Measurements from ENCODE around the gene PRPF8.

DNA sequence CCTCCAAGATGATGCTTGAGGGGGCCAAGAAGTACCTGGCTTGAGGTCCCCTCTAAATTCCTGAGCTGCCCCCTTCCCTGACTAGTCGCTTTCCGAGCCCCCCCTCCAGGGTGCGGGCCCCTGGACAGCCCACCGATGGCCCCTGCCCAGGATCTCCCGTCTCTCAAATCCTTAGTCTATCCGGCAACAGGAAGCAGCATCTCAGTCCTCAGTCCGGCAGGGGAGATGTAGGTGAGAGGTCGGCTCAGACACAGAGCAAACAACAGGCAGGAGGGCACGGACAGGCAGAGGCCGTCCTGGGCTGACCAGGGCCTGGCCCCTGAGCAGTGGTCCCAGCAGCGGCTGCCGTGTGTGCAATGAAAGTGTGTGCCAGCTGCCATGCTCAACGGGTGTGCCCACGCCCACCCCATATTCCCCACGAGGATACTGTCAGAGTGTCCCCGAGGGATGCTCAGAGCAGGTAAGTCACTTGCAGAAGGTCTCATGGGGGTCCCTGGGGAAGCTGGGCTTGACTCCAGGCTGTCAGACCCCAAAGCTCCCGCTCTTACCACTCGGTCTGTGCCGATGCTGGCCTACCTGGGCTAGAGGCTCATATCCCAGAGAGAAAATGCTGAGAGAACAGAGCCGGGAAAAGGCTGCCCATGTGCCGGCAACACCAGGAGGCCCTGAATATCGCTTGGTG lies 63.3 kb downstream of the PRPF8 start:
- TF ChIP-seq YY1 (IDR thresholded peaks at IDR 0.05; ENCODE audit: insufficient read depth, insufficient read length) (no peak), SUZ12 (IDR thresholded peaks at IDR 0.05; ENCODE audit: extremely low read depth, insufficient read depth, insufficient read length) (no peak)

Measured in NT2/D1 (cell line).